H7 (cell line): Measurements from ENCODE around the gene SCART1. TPM values are rescaled to one million over a fixed set of nuclear protein-coding genes. Genes with fewer than 3 reads are reported as not detected.

ENCODE experiments used
- DNase-seq: peaks from one replicate; pipeline ENCODE4 v3.0.0; 2012
- H3K27me3 ChIP-seq: 2 replicates; pipeline ENCODE4 v1.6.0; 2011; ENCODE audit warnings: mild to moderate bottlenecking, low read length; ENCODE audit not compliant: control insufficient read depth, insufficient read depth
- H3K36me3 ChIP-seq: replicated peaks from 2 replicates; pipeline ENCODE4 v1.5.1; 2011; ENCODE audit warnings: low read length; ENCODE audit not compliant: control insufficient read depth, insufficient read depth
- H3K4me3 ChIP-seq: 2 replicates; pipeline ENCODE4 v1.5.1; 2011; ENCODE audit warnings: low read depth, mild to moderate bottlenecking, control low read depth, low read length, moderate library complexity; ENCODE audit not compliant: insufficient read depth
- total RNA-seq: library from RNA; depleted of rRNA; stranded (reverse); fragments of >200 nt; shearing (Covaris generic); gene quantifications from 2 replicates; pipeline ENCODE4 v1.2.3, GENCODE V29; 2014

The SCART1 gene
- total RNA-seq, 1 experiment from 2014 or later, result 0.03 TPM

- no peak overlapping the region for H3K4me3 ChIP-seq
- DNase-seq, result no peak
Observed at GRCh38 chr10:133456041-133456951, 2.6 kb downstream of the SCART1 start.

GRCh38 chr10:133457100-133457841 lies 3.5 kb downstream of the SCART1 start:
- no peak for DNase-seq
- no peaks in the 10 kb centered on the region for H3K36me3 ChIP-seq
- no peak overlapping the region for H3K4me3 ChIP-seq
- no peaks in the 10 kb centered on the region for H3K27me3 ChIP-seq

More at GRCh38 chr10:133456041-133456951, 2.6 kb downstream of the SCART1 start:
- no peaks in the 10 kb centered on the region for H3K36me3 ChIP-seq
- H3K27me3 ChIP-seq, result no peaks in the 10 kb centered on the region

GRCh38 chr10:133458021-133458709 lies 4.4 kb downstream of the SCART1 start:
- no peak overlapping the region for H3K4me3 ChIP-seq
- no peaks in the 10 kb centered on the region for H3K27me3 ChIP-seq
- no peaks in the 10 kb centered on the region for H3K36me3 ChIP-seq
- DNase-seq, result no peak

GRCh38 chr10:133458710-133459453 lies 5.1 kb downstream of the SCART1 start:
- H3K36me3 ChIP-seq, result no peaks in the 10 kb centered on the region
- no peak for DNase-seq
- H3K4me3 ChIP-seq, result no peak overlapping the region
- no peaks in the 10 kb centered on the region for H3K27me3 ChIP-seq

GRCh38 chr10:133459454-133460207 lies 5.9 kb downstream of the SCART1 start:
- H3K4me3 ChIP-seq, result no peak overlapping the region
- H3K36me3 ChIP-seq, result no peaks in the 10 kb centered on the region
- no peaks in the 10 kb centered on the region for H3K27me3 ChIP-seq
- no peak for DNase-seq

- DNase-seq, result no peak
- no peak overlapping the region for H3K4me3 ChIP-seq
- no peaks in the 10 kb centered on the region for H3K27me3 ChIP-seq
- H3K36me3 ChIP-seq, result no peaks in the 10 kb centered on the region
Observed at GRCh38 chr10:133460208-133460769, 6.5 kb downstream of the SCART1 start.

- Histone ChIP-seq H3K27me3 (no peaks in the 10 kb centered on the region), H3K4me3 (no peak overlapping the region), H3K36me3 (no peaks in the 10 kb centered on the region)
- peak; percentile 18 for DNase-seq
Observed at GRCh38 chr10:133461027-133461426, 7.3 kb downstream of the SCART1 start.

GRCh38 chr10:133461841-133462240 lies 8.1 kb downstream of the SCART1 start:
- no peaks in the 10 kb centered on the region for H3K36me3 ChIP-seq
- H3K27me3 ChIP-seq, result no peaks in the 10 kb centered on the region
- no peak overlapping the region for H3K4me3 ChIP-seq
- DNase-seq, result peak; percentile 11

- H3K36me3 ChIP-seq, result no peaks in the 10 kb centered on the region
- H3K27me3 ChIP-seq, result no peaks in the 10 kb centered on the region
- no peak overlapping the region for H3K4me3 ChIP-seq
- DNase-seq, result peak; percentile 10
Observed at GRCh38 chr10:133462512-133463305, 9.0 kb downstream of the SCART1 start.

- DNase-seq, result no peak
- Histone ChIP-seq H3K27me3 (no peaks in the 10 kb centered on the region), H3K4me3 (no peak overlapping the region), H3K36me3 (no peaks in the 10 kb centered on the region)
Observed at GRCh38 chr10:133464582-133465031, 10.9 kb downstream of the SCART1 start.

GRCh38 chr10:133465191-133465949 lies 11.6 kb downstream of the SCART1 start:
- peak; percentile 46 for DNase-seq
- Histone ChIP-seq H3K4me3 (no peak overlapping the region), H3K27me3 (no peaks in the 10 kb centered on the region), H3K36me3 (no peaks in the 10 kb centered on the region)

- H3K27me3 ChIP-seq, result no peaks in the 10 kb centered on the region
- H3K36me3 ChIP-seq, result no peaks in the 10 kb centered on the region
- no peak overlapping the region for H3K4me3 ChIP-seq
- DNase-seq, result peak; percentile 21
Observed at GRCh38 chr10:133465950-133466474, 12.3 kb downstream of the SCART1 start.
